HepG2 (cell line): Measurements from ENCODE around the gene MSGN1. TPM values are rescaled to one million over a fixed set of nuclear protein-coding genes. Genes with fewer than 3 reads are reported as not detected.
A peak's percentile ranks its signal among the peaks of the same experiment; 100 is the strongest.

Experiments used
- ATAC-seq: fragments of 200-7000 bp; cut with Tn5 transposase; 3 replicates; pipeline ENCODE4 v1.9.1; 2020; ENCODE audit warnings: mild to moderate bottlenecking, moderate library complexity
- Bru-seq: library from RNA; stranded (reverse); fragments of 400-500 nt; gene quantifications from one replicate; lab custom pipeline; 2021; lab: Mats Ljungman, UMichigan
- BruChase-seq, 2 experiments: library from RNA; stranded (reverse); fragments of 400-500 nt; gene quantifications; one replicate each; lab custom pipeline; 2021; lab: Mats Ljungman, UMichigan
- BruUV-seq: library from RNA; stranded (reverse); fragments of 400-500 nt; replicated peaks from 2 replicates; lab custom pipeline; 2021; lab: Mats Ljungman, UMichigan
- CTCF ChIA-PET: fragments of 300-600 bp; formaldehyde crosslinking; extraction: SDS; loops from one replicate; lab custom pipeline; 2021; ENCODE audit warnings: low total read pairs, inconsistent platforms, low intra/inter-chr PET ratio; lab: Yijun Ruan, JAX
- POLR2A ChIA-PET: fragments of 350-600 bp; sonication (Branson Sonifier 250); formaldehyde crosslinking; loops from one replicate; lab custom pipeline; 2020; ENCODE audit warnings: antibody characterized with exemption, inconsistent platforms; lab: Yijun Ruan, JAX
- DNase-seq: peaks from one replicate; pipeline ENCODE4 v3.0.0-alpha.2; 2015; ENCODE audit warnings: low spot score
- FAIRE-seq: peaks from 3 replicates; lab custom pipeline; 2011; peaks lifted over from hg19 to GRCh38; lab: Jason Lieb, UNC
- H2AFZ ChIP-seq: one replicate; pipeline ENCODE4 v1.6.1; 2011; ENCODE audit warnings: low read length, inconsistent platforms
- H3K27ac ChIP-seq: fragments of 300-600 bp; 3 replicates; pipeline ENCODE4 v1.8.0; 2011; ENCODE audit warnings: mixed run types, mild to moderate bottlenecking, mixed read lengths, low read length, inconsistent platforms; ENCODE audit not compliant: insufficient read depth; ENCODE audit errors: extremely low read length
- H3K27me3 ChIP-seq, 2 experiments: fragments of 200-600 bp in 1 of 2; 2 replicates in 1 of 2; 3 replicates in 1 of 2; pipeline versions ENCODE4 v1.6.0 to v1.8.0; 2011; ENCODE audit warnings: low read length in 2 of 2, mild to moderate bottlenecking in 2 of 2, moderate library complexity in 2 of 2, inconsistent platforms in 1 of 2; ENCODE audit not compliant: insufficient read depth in 2 of 2, control insufficient read depth in 1 of 2
- H3K36me3 ChIP-seq, 2 experiments: fragments of 200-600 bp in 1 of 2; replicated peaks in 1 of 2; 2 replicates in 1 of 2; 3 replicates in 1 of 2; pipeline versions ENCODE4 v1.5.1 to v1.8.0; 2011; ENCODE audit warnings: low read length in 2 of 2, inconsistent platforms in 1 of 2; ENCODE audit not compliant: insufficient read depth in 2 of 2, control insufficient read depth in 1 of 2
- H3K4me1 ChIP-seq: 2 replicates; pipeline ENCODE4 v1.5.1; 2012; ENCODE audit warnings: low read length, inconsistent platforms; ENCODE audit not compliant: insufficient read depth
- H3K4me2 ChIP-seq: 2 replicates; pipeline ENCODE4 v1.6.0; 2011; ENCODE audit warnings: low read depth, low read length, inconsistent platforms
- H3K4me3 ChIP-seq, 3 experiments: fragments of 200-600 bp in 1 of 3; sonication (generic), shearing (Covaris generic) in 1 of 3; replicated peaks in 1 of 3; 2 replicates each; pipeline ENCODE4 v1.5.1; 2011 to 2016; ENCODE audit warnings: low read length in 3 of 3, inconsistent platforms in 2 of 3, low read depth in 2 of 3, mild to moderate bottlenecking in 2 of 3, control low read depth in 1 of 3, mixed read lengths in 1 of 3; ENCODE audit not compliant: insufficient read depth in 1 of 3
- H3K79me2 ChIP-seq: one replicate; pipeline ENCODE4 v1.6.1; 2011; ENCODE audit warnings: low read length, inconsistent platforms; ENCODE audit not compliant: insufficient read depth
- H3K9ac ChIP-seq: 2 replicates; pipeline ENCODE4 v1.6.0; 2011; ENCODE audit warnings: mild to moderate bottlenecking, low read depth, low read length, inconsistent platforms; ENCODE audit not compliant: insufficient read depth
- H3K9me3 ChIP-seq: 2 replicates; pipeline ENCODE4 v1.5.1; 2012; ENCODE audit warnings: mild to moderate bottlenecking, low read length
- H4K20me1 ChIP-seq: 2 replicates; pipeline ENCODE4 v1.6.0; 2011; ENCODE audit warnings: inconsistent platforms, mild to moderate bottlenecking, low read length, moderate library complexity; ENCODE audit not compliant: insufficient read depth
- FOXP1 ChIP-seq, 2 experiments: fragments of 450-650 bp in 1 of 2; IDR thresholded peaks; 2 replicates each; pipeline ENCODE4 v1.6.1; 2017 to 2018; ENCODE audit warnings: antibody characterized with exemption in 1 of 2
- HDAC2 ChIP-seq: sonication (generic); formaldehyde crosslinking; IDR thresholded peaks from 2 replicates; pipeline ENCODE4 v1.4.0; 2020; ENCODE audit warnings: missing genetic modification reagents
- PTBP1 ChIP-seq: fragments of 200-400 bp; formaldehyde crosslinking; IDR thresholded peaks from 2 replicates; pipeline ENCODE4 v1.6.1; 2018; ENCODE audit warnings: low read length, low read depth; ENCODE audit not compliant: poor library complexity, severe bottlenecking
- SAFB2 ChIP-seq: sonication (generic); formaldehyde crosslinking; IDR thresholded peaks from 2 replicates; pipeline ENCODE4 v1.5.1; 2020; ENCODE audit warnings: missing genetic modification reagents, low read depth, mild to moderate bottlenecking, borderline replicate concordance
- SMC3 ChIP-seq: IDR thresholded peaks from 2 replicates; pipeline ENCODE4 v1.6.1; 2011; ENCODE audit warnings: low read length, improper control_type of control experiment
- TOE1 ChIP-seq: sonication (generic); formaldehyde crosslinking; IDR thresholded peaks from 2 replicates; pipeline ENCODE4 v1.4.0; 2020; ENCODE audit warnings: mild to moderate bottlenecking, missing genetic modification reagents
- ZBTB49 ChIP-seq: sonication (generic); formaldehyde crosslinking; IDR thresholded peaks from 2 replicates; pipeline ENCODE4 v1.4.0; 2020; ENCODE audit warnings: missing genetic modification reagents, borderline replicate concordance
- ZNF234 ChIP-seq: sonication (generic); formaldehyde crosslinking; conservative IDR thresholded peaks from 2 replicates; pipeline ENCODE4 v1.5.1; 2020; ENCODE audit warnings: mild to moderate bottlenecking, missing genetic modification reagents
- ZNF350 ChIP-seq: sonication (generic); formaldehyde crosslinking; IDR thresholded peaks from 2 replicates; pipeline ENCODE4 v1.4.0; 2020; ENCODE audit warnings: mild to moderate bottlenecking, low read depth, missing genetic modification reagents, borderline replicate concordance
- ZNF460 ChIP-seq: sonication (generic); formaldehyde crosslinking; IDR thresholded peaks from 2 replicates; pipeline ENCODE4 v1.5.1; 2020; ENCODE audit warnings: missing genetic modification reagents, mild to moderate bottlenecking, borderline replicate concordance
- ZXDC ChIP-seq: sonication (generic); formaldehyde crosslinking; IDR thresholded peaks from 2 replicates; pipeline ENCODE4 v1.5.0; 2020; ENCODE audit warnings: mild to moderate bottlenecking, missing genetic modification reagents
- WGBS: methylation state at CpG from one replicate; pipeline ENCODE4 v1.1.6; 2017; ENCODE audit warnings: low lambda C conversion rate; 5-methylcytosine and 5-hydroxymethylcytosine counted together
- in situ Hi-C: cut with HindIII; loops from 2 replicates; pipeline ENCODE4 v1.10.0; 2017; ENCODE audit warnings: low pct_unique_long_range_greater_than_20kb; ENCODE audit not compliant: extremely low pct_ligation_motif_present
- intact Hi-C: fragments of 100-400 bp; cut with micrococcal nuclease; formaldehyde crosslinking; loops from one replicate; pipeline ENCODE4 v1.10.0; 2022; ENCODE audit not compliant: unreplicated experiment
- long read RNA-seq, 2 experiments: library from RNA in 1 of 2; library from polyadenylated mRNA in 1 of 2; stranded (forward) in 1 of 2; unstranded in 1 of 2; transcript quantifications; one replicate each; pipeline ENCODE4 v2.0.0, GENCODE V29; 2019 to 2022
- polyA minus RNA-seq, 3 experiments: library from RNA; depleted of rRNA, polyadenylated mRNA; stranded (reverse); fragments of >200 nt; gene quantifications; 2 replicates each; pipeline ENCODE4 v1.2.3, GENCODE V29; 2011; ENCODE audit warnings: low replicate concordance in 1 of 3
- polyA plus RNA-seq, 8 experiments: library from polyadenylated mRNA; depleted of rRNA in 3 of 8; stranded (reverse) in 7 of 8; unstranded in 1 of 8; fragments of >200 nt; fragmentation: Illumina TruSeq in 4 of 8; extraction: Trizol in 4 of 8; gene quantifications; 2 replicates each; pipeline versions ENCODE4 v1.2.1 to v1.2.3, GENCODE V29; 2011 to 2016; ENCODE audit warnings: low read depth in 4 of 8, missing spikeins in 1 of 8, mixed read lengths in 1 of 8; ENCODE audit not compliant: insufficient read depth in 1 of 8
- total RNA-seq, 5 experiments: library from RNA; depleted of rRNA; stranded (reverse); fragments of >200 nt; fragmentation: Illumina TruSeq; extraction: Trizol; gene quantifications; 2 replicates each; pipeline ENCODE4 v1.2.3, GENCODE V29; 2016; ENCODE audit warnings: low read depth in 1 of 5

MSGN1 gene
- total RNA-seq (2016; rRNA removed; fragmentation: Illumina TruSeq; extraction: Trizol) (not detected in 2 replicates), polyA plus RNA-seq (2011; rRNA removed) (not detected in 2 replicates), polyA minus RNA-seq (2011; rRNA and poly(A)+ RNA removed; ENCODE audit: low replicate concordance) (not detected in 2 replicates), Bru-seq, nascent RNA (not detected), BruChase-seq, experiment 1, labeled RNA remaining after a 6-hour chase (not detected), BruChase-seq, experiment 2, labeled RNA remaining after a 2-hour chase (not detected)
- not detected in 2 replicates for total RNA-seq (2016; cell fraction: cytosol; rRNA removed; fragmentation: Illumina TruSeq; extraction: Trizol; ENCODE audit: low read depth)
- total RNA-seq (2016; cell fraction: insoluble cytoplasmic fraction; rRNA removed; fragmentation: Illumina TruSeq; extraction: Trizol), result not detected in 2 replicates
- not detected in 2 replicates for total RNA-seq (2016; cell fraction: membrane; rRNA removed; fragmentation: Illumina TruSeq; extraction: Trizol)
- total RNA-seq (2016; cell fraction: nucleus; rRNA removed; fragmentation: Illumina TruSeq; extraction: Trizol), result not detected in 2 replicates
- not detected in 2 replicates for polyA plus RNA-seq (2011; cell fraction: cytosol; rRNA removed)
- polyA plus RNA-seq (2011; cell fraction: nucleus; rRNA removed), result not detected in 2 replicates
- not detected in 2 replicates for polyA plus RNA-seq (2012)
- polyA plus RNA-seq (2016; cell fraction: cytosol; fragmentation: Illumina TruSeq; extraction: Trizol; ENCODE audit: low read depth), result not detected in 2 replicates
- not detected in 2 replicates for polyA plus RNA-seq (2016; cell fraction: insoluble cytoplasmic fraction; fragmentation: Illumina TruSeq; extraction: Trizol; ENCODE audit: low read depth)
- not detected in 2 replicates for polyA plus RNA-seq (2016; cell fraction: membrane; fragmentation: Illumina TruSeq; extraction: Trizol; ENCODE audit: low read depth)
- polyA plus RNA-seq (2016; cell fraction: nucleus; fragmentation: Illumina TruSeq; extraction: Trizol; ENCODE audit: insufficient read depth, low read depth), result not detected in 2 replicates
- not detected in 2 replicates for polyA minus RNA-seq (2011; cell fraction: cytosol; rRNA and poly(A)+ RNA removed)
- polyA minus RNA-seq (2011; cell fraction: nucleus; rRNA and poly(A)+ RNA removed), result not detected in 2 replicates
- long read RNA-seq, experiment 1, result 0 reads
- long read RNA-seq, experiment 2, result 0 reads

GRCh38 chr2:17816396-17817245, at the start of gene MSGN1:
TSS of gene MSGN1 (plus strand) at chr2:17816460. CDS start at chr2:17816519, 59 bp downstream.
- in situ Hi-C loops, result no loop called here
- FAIRE-seq (no peak), DNase-seq (no peak), ATAC-seq (peak; percentile 39; the same call in 2 of the 3 replicates)
- no peaks in the 10 kb centered on the region for H4K20me1 ChIP-seq
- no peak within 1 kb of the TSS for H3K4me2 ChIP-seq
- no peaks in the 10 kb centered on the region for H3K79me2 ChIP-seq
- no peak within 1 kb of the TSS for H3K27ac ChIP-seq
- no peaks in the 10 kb centered on the region for H3K4me1 ChIP-seq
- peak within 1 kb of the TSS; percentile 22 for H2AFZ ChIP-seq
- H3K9ac ChIP-seq, result no peak within 1 kb of the TSS
- POLR2A ChIA-PET, result no interaction called here
- H3K27me3 ChIP-seq, result peaks cover 0 to 17% of the 10 kb centered on the region in 2 experiments; a peak in 4 of 5 replicates
- CTCF ChIA-PET, result no interaction called here
- 85% methylated on average over 26 of the region's 26 CpGs for WGBS
- H3K36me3 ChIP-seq, result no peaks in the 10 kb centered on the region
- no peak within 1 kb of the TSS for H3K4me3 ChIP-seq
- no peaks in the 10 kb centered on the region for H3K9me3 ChIP-seq
- BruUV-seq, result no TSS peak
- intact Hi-C loops, result no loop called here
- no peak for TF ChIP-seq ZNF460 (CRISPR knock-in tag)
- TF ChIP-seq SMC3, result no peak
- no peak for TF ChIP-seq ZXDC (CRISPR knock-in tag)
- no peak for TF ChIP-seq TOE1 (CRISPR knock-in tag)
- no peak for TF ChIP-seq ZNF234 (CRISPR knock-in tag)
- TF ChIP-seq FOXP1 (IDR thresholded peaks at IDR 0.05), result no peak
- no peak for TF ChIP-seq FOXP1 (CRISPR knock-in tag; IDR thresholded peaks at IDR 0.05)
- TF ChIP-seq HDAC2 (CRISPR knock-in tag), result no peak
- no peak for TF ChIP-seq ZBTB49 (CRISPR knock-in tag)
- no peak for TF ChIP-seq ZNF350
- no peak for TF ChIP-seq PTBP1
- TF ChIP-seq SAFB2, result no peak
